Right atrium auricular region (tissue), 2 donors: Measurements from ENCODE around the gene LCORL. TPM values are rescaled to one million over a fixed set of nuclear protein-coding genes. Genes with fewer than 3 reads are reported as not detected.

Experiments
- DNase-seq: peaks from one replicate; pipeline ENCODE4 v3.0.0-alpha.2; 2019; ENCODE audit warnings: low spot score
- H3K27ac ChIP-seq, 2 donors: fragments of 200-600 bp; sonication (generic); 1 replicate in 1 of 2; 2 replicates in 1 of 2; pipeline ENCODE4 v1.5.1; 2016 to 2019
- H3K27me3 ChIP-seq, 2 donors: fragments of 200-600 bp; sonication (generic); one replicate each; pipeline versions ENCODE4 v1.5.1 to v1.6.0; 2017 to 2019
- H3K36me3 ChIP-seq: fragments of 200-600 bp; sonication (generic); one replicate; pipeline ENCODE4 v1.5.1; 2016
- H3K4me1 ChIP-seq, 2 donors: fragments of 200-600 bp; sonication (generic); one replicate each; pipeline versions ENCODE4 v1.5.1 to v1.6.0; 2017 to 2019
- H3K4me3 ChIP-seq, 2 donors: fragments of 200-600 bp; sonication (generic); 1 replicate in 1 of 2; 2 replicates in 1 of 2; pipeline ENCODE4 v1.5.1; 2017 to 2019; ENCODE audit warnings: mild to moderate bottlenecking in 1 of 2, moderate library complexity in 1 of 2
- H3K9me3 ChIP-seq, 2 donors: fragments of 200-600 bp; sonication (generic); one replicate each; pipeline ENCODE4 v1.5.1; 2019
- total RNA-seq, 2 donors: library from RNA; depleted of rRNA; stranded (reverse); fragments of >200 nt; gene quantifications; one replicate each; pipeline ENCODE4 v1.1.0, GENCODE V29; 2016
- TF ChIP-seq, protein P1 (sequence below), 2 donors: fragments of 200-600 bp; sonication (generic); IDR thresholded peaks; one replicate each; pipeline ENCODE4 v1.5.1; 2019; ENCODE audit warnings: antibody characterized with exemption in 2 of 2

LCORL gene
- total RNA-seq, 2 donors from 2014 or later = 8.8 to 12.3 TPM

- H3K27ac ChIP-seq = no peak overlapping the region
- H3K9me3 ChIP-seq = no peaks in the 10 kb centered on the region
- TF ChIP-seq, protein P1, sequence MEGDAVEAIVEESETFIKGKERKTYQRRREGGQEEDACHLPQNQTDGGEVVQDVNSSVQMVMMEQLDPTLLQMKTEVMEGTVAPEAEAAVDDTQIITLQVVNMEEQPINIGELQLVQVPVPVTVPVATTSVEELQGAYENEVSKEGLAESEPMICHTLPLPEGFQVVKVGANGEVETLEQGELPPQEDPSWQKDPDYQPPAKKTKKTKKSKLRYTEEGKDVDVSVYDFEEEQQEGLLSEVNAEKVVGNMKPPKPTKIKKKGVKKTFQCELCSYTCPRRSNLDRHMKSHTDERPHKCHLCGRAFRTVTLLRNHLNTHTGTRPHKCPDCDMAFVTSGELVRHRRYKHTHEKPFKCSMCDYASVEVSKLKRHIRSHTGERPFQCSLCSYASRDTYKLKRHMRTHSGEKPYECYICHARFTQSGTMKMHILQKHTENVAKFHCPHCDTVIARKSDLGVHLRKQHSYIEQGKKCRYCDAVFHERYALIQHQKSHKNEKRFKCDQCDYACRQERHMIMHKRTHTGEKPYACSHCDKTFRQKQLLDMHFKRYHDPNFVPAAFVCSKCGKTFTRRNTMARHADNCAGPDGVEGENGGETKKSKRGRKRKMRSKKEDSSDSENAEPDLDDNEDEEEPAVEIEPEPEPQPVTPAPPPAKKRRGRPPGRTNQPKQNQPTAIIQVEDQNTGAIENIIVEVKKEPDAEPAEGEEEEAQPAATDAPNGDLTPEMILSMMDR (IDR thresholded peaks at IDR 0.05) = no peak
- no peaks in the 10 kb centered on the region for H3K4me1 ChIP-seq
- DNase-seq = no peak
- no peaks in the 10 kb centered on the region for H3K27me3 ChIP-seq
- H3K4me3 ChIP-seq = no peak overlapping the region
- H3K36me3 ChIP-seq = no peaks in the 10 kb centered on the region
Measured at GRCh38 chr4:17884063-17884462, 137.5 kb downstream of the LCORL start.

GRCh38 chr4:17877661-17878060 lies 143.9 kb downstream of the LCORL start:
- Histone ChIP-seq H3K27ac (no peak overlapping the region), H3K4me1 (no peaks in the 10 kb centered on the region), H3K36me3 (no peaks in the 10 kb centered on the region), H3K9me3 (no peaks in the 10 kb centered on the region), H3K4me3 (no peak overlapping the region), H3K27me3 (no peaks in the 10 kb centered on the region)
- TF ChIP-seq, protein P1 (IDR thresholded peaks at IDR 0.05) = no peak
- DNase-seq = no peak

DNA sequence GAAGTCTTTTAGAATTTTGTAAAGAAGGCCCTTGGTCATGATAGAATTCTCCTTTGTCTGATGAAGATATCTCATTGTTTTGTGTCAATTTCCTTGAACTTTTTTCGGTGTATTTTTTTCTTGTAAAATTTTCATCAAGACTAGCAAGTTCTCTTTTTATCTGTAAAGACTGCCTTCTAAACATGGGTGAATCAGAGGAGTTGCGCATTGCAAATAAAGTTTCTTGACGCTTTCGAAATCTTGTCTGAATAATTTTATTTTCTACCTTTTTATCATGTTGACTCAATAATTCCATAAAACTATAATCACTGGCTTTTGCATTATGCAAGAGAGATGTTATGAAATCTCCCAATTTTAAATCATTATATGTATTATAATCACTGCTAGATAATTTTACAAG lies 144.6 kb downstream of the LCORL start:
- TF ChIP-seq, protein P1 (IDR thresholded peaks at IDR 0.05) = no peak
- no peaks in the 10 kb centered on the region for H3K36me3 ChIP-seq
- no peak overlapping the region for H3K27ac ChIP-seq
- H3K27me3 ChIP-seq = no peaks in the 10 kb centered on the region
- no peak for DNase-seq
- H3K9me3 ChIP-seq = no peaks in the 10 kb centered on the region
- H3K4me1 ChIP-seq = no peaks in the 10 kb centered on the region
- no peak overlapping the region for H3K4me3 ChIP-seq

DNA sequence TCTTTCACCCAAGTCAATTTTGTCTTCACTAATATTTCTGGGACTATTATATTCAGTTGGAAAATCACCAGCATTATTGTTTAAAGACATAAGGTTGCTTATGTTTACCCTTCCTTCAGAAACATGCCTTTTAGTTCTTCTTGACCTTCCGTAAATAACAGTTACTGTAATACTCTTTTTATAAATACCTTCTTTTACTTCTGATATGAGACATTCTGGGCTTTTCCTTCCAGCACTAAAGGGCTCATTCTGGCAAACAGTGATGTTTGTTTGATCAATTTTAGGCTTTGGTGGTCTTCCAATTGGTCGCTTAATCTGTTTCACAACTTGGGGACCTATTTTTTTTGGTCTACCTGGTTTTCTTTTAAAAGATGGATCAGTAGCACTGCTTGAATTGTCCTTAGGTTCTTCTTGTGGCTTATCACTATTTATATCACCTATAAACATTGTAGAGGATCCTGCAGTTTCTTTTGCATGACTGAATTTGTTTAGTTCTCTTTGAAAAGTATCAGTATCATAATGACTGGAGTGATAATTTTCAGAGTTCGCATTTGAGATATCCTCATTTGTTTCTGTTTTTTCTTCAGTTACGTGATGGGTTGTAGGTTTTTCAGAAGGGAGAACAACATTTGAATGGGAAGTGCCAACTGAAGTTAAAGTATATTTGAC lies 146.0 kb downstream of the LCORL start:
- Histone ChIP-seq H3K4me3 (no peak overlapping the region), H3K27me3 (no peaks in the 10 kb centered on the region), H3K27ac (no peak overlapping the region), H3K9me3 (no peaks in the 10 kb centered on the region), H3K36me3 (no peaks in the 10 kb centered on the region), H3K4me1 (no peaks in the 10 kb centered on the region)
- DNase-seq = no peak
- TF ChIP-seq, protein P1 (IDR thresholded peaks at IDR 0.05) = no peak

DNA sequence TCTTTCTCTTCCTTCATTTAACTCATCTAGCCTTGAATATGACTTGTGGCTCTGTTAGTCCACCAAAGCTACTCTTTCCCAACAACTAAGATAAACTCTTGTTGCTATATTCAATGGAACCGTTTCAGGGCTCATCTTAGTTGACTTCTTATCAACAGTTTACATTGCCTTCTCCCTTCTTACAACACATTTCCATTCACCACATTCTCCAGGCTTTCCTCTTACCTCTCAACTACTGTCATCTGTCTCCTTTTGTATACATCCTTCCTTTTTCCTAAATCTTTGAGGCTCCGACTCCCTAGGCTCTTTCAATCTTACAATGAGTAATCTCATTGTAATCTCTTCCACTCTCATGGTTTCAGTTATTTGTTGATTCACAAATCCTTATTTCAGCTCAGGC lies 152.2 kb downstream of the LCORL start:
- TF ChIP-seq, protein P1 (IDR thresholded peaks at IDR 0.05) = no peak
- no peaks in the 10 kb centered on the region for H3K4me1 ChIP-seq

GRCh38 chr4:17867276-17867675 lies 154.3 kb downstream of the LCORL start:
- H3K4me3 ChIP-seq = no peak overlapping the region
- peaks cover 0 to under 1% of the 10 kb centered on the region in 2 donors for H3K9me3 ChIP-seq
- H3K27me3 ChIP-seq = no peaks in the 10 kb centered on the region
- TF ChIP-seq, protein P1 (IDR thresholded peaks at IDR 0.05) = no peak
- no peaks in the 10 kb centered on the region for H3K4me1 ChIP-seq
- no peak overlapping the region for H3K27ac ChIP-seq
- DNase-seq = no peak
- H3K36me3 ChIP-seq = no peaks in the 10 kb centered on the region

More for the DNA sequence above, 152.2 kb downstream of the LCORL start:
- no peak for DNase-seq
- Histone ChIP-seq H3K9me3 (no peaks in the 10 kb centered on the region), H3K27me3 (no peaks in the 10 kb centered on the region), H3K27ac (no peak overlapping the region), H3K4me3 (no peak overlapping the region), H3K36me3 (no peaks in the 10 kb centered on the region)
